ENCODE measurements around the gene FGFR1OP2. TPM values are rescaled to one million over a fixed set of nuclear protein-coding genes. Genes with fewer than 3 reads are reported as not detected.

Gene FGFR1OP2
- total and polyA plus RNA-seq, 3 donors from 2014 or later: 30.5 to 103 (median 102) TPM

GRCh38 chr12:27002141-27002540 is 63.9 kb downstream of the FGFR1OP2 start:
- TF ChIP-seq POLR2A (IDR thresholded peaks at IDR 0.05) (no peak), CTCF (IDR thresholded peaks at IDR 0.05) (no peak)
- DNase-seq: no peak
- Histone ChIP-seq H3K27me3 (no peaks in the 10 kb centered on the region), H3K36me3 (ENCODE audit: low read depth, missing control alignments) (no peaks in the 10 kb centered on the region), H3K4me3 (no peak overlapping the region), H3K4me1 (no peaks in the 10 kb centered on the region), H3K9me3 (no peaks in the 10 kb centered on the region), H3K27ac (no peak overlapping the region)
- intact Hi-C loops (cut with DNase I; ENCODE audit: low total_unique reads): no loop called here
- 74 to 93% methylated on average over 5 of the region's 5 CpGs for WGBS, 2 donors

GRCh38 chr12:27003421-27004381 is 65.4 kb downstream of the FGFR1OP2 start:
- intact Hi-C loops (cut with DNase I; ENCODE audit: low total_unique reads): no loop called here
- no peak overlapping the region for H3K4me3 ChIP-seq
- H3K27ac ChIP-seq: no peak overlapping the region
- H3K4me1 ChIP-seq: no peaks in the 10 kb centered on the region
- WGBS, 2 donors: 88 to 93% methylated on average over 6 of the region's 6 CpGs
- no peak for DNase-seq
- no peaks in the 10 kb centered on the region for H3K27me3 ChIP-seq
- no peaks in the 10 kb centered on the region for H3K9me3 ChIP-seq
- no peaks in the 10 kb centered on the region for H3K36me3 ChIP-seq (ENCODE audit: low read depth, missing control alignments)
- TF ChIP-seq CTCF (IDR thresholded peaks at IDR 0.05) (no peak), POLR2A (IDR thresholded peaks at IDR 0.05) (no peak)

- Histone ChIP-seq H3K36me3 (ENCODE audit: low read depth, missing control alignments) (no peaks in the 10 kb centered on the region), H3K4me3 (no peak overlapping the region), H3K27me3 (no peaks in the 10 kb centered on the region), H3K4me1 (no peaks in the 10 kb centered on the region), H3K9me3 (no peaks in the 10 kb centered on the region), H3K27ac (no peak overlapping the region)
- intact Hi-C loops (cut with DNase I; ENCODE audit: low total_unique reads): no loop called here
- TF ChIP-seq POLR2A (IDR thresholded peaks at IDR 0.05): no peak
- TF ChIP-seq CTCF (IDR thresholded peaks at IDR 0.05): no peak
- DNase-seq: no peak
- WGBS, 2 donors: 80 to 90% methylated on average over 2 of the region's 2 CpGs
These were observed 67.2 kb downstream of the FGFR1OP2 start for GRCh38 chr12:27005495-27005894.

DNA sequence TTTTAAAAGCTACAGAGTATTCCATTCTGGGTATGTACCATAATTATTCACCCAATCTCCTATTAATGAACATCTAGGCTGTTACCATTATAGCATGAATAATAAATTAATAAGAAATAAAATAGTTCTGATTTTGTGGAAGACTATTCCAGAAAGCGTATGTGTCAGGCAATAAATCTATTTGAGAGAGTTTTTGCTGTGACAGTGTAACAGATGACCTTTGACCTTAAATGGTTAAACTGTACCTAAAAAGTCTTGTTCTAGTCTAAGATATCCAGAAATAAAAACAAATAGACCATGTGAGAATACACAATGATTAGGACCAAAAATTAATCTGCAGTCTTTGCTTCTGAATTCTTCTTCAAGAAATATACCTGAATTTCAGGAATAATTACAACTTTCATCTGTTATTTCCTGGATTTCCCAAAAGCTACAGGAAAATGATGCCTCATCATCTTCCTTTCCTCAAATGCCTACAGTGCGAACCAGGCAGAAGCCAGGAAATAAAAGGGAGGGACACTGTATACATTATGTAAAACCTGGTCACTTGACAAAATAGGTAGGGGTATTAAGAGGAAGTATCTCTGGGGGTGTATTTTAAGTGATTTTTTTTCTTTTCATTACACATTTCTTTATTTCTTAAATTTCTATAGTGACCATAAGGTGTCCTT is 68.7 kb downstream of the FGFR1OP2 start:
- Histone ChIP-seq H3K27me3 (no peaks in the 10 kb centered on the region), H3K27ac (no peak overlapping the region), H3K4me1 (peaks cover 4% of the 10 kb centered on the region), H3K9me3 (no peaks in the 10 kb centered on the region), H3K4me3 (no peak overlapping the region), H3K36me3 (ENCODE audit: low read depth, missing control alignments) (no peaks in the 10 kb centered on the region)
- no peak for TF ChIP-seq POLR2A (IDR thresholded peaks at IDR 0.05)
- no peak for TF ChIP-seq CTCF (IDR thresholded peaks at IDR 0.05)
- intact Hi-C loops (cut with DNase I; ENCODE audit: low total_unique reads): no loop called here
- 88 to 93% methylated on average over 2 of the region's 2 CpGs for WGBS, 2 donors
- DNase-seq: no peak

Measured in testis (tissue), 3 donors.